Heart left ventricle (tissue), 16 donors: ENCODE data around the gene MYO5A. TPM values are rescaled to one million over a fixed set of nuclear protein-coding genes. Genes with fewer than 3 reads are reported as not detected.
A peak's percentile ranks its signal among the peaks of the same experiment; 100 is the strongest.
"Not testable (repeated sequence)": the region's sequence is repeated elsewhere in the genome, so short reads cannot be mapped to it uniquely, and the experiment has no call there.

Experiments used
- ATAC-seq, 4 donors: fragments of 200-7000 bp; cut with Tn5 transposase; one replicate each; pipeline ENCODE4 v1.9.1; 2020 to 2022; ENCODE audit warnings: moderate library complexity in 4 of 4, mild to moderate bottlenecking in 3 of 4, moderate number of reproducible peaks in 1 of 4
- DNase-seq, 5 donors: peaks; one replicate each; pipeline ENCODE4 v3.0.0-alpha.2; 2020
- H3K27ac ChIP-seq, 12 donors: fragments of 200-600 bp; sonication (generic) in 4 of 12; one replicate each; pipeline versions ENCODE4 v1.5.0 to v1.8.0; 2016 to 2022; ENCODE audit warnings: mild to moderate bottlenecking in 2 of 12
- H3K27me3 ChIP-seq, 9 donors: fragments of 200-600 bp; sonication (generic) in 2 of 9; one replicate each; pipeline versions ENCODE4 v1.5.1 to v1.8.0; 2016 to 2022; ENCODE audit warnings: mild to moderate bottlenecking in 3 of 9
- H3K36me3 ChIP-seq, 9 donors: fragments of 200-600 bp; sonication (generic) in 2 of 9; one replicate each; pipeline versions ENCODE4 v1.5.0 to v1.8.0; 2018 to 2022; ENCODE audit warnings: mild to moderate bottlenecking in 2 of 9
- H3K4me1 ChIP-seq, 12 donors: fragments of 200-600 bp; sonication (generic) in 4 of 12; one replicate each; pipeline versions ENCODE4 v1.5.0 to v1.8.0; 2016 to 2022; ENCODE audit warnings: mild to moderate bottlenecking in 3 of 12
- H3K4me3 ChIP-seq, 12 donors: fragments of 200-600 bp; sonication (generic) in 4 of 12; one replicate each; pipeline versions ENCODE4 v1.5.0 to v1.8.0; 2017 to 2022; ENCODE audit warnings: mild to moderate bottlenecking in 9 of 12, moderate library complexity in 4 of 12
- H3K9me3 ChIP-seq, 12 donors: fragments of 200-600 bp; sonication (generic) in 4 of 12; one replicate each; pipeline versions ENCODE4 v1.5.0 to v1.8.0; 2016 to 2022; ENCODE audit warnings: mild to moderate bottlenecking in 1 of 12
- POLR2A ChIP-seq, 2 donors: fragments of 450-650 bp; IDR thresholded peaks; one replicate each; pipeline ENCODE4 v1.6.1; 2017; ENCODE audit warnings: antibody characterized with exemption in 2 of 2, mild to moderate bottlenecking in 2 of 2, moderate library complexity in 2 of 2
- WGBS, 4 donors: extraction: QIAGEN DNeasy Blood & Tissue Kit in 2 of 4; methylation state at CpG; one replicate each; pipeline versions ENCODE4 v1.1.5 to v1.1.7; 2013 to 2018; 5-methylcytosine and 5-hydroxymethylcytosine counted together
- intact Hi-C, 10 donors: fragments of 100-400 bp; cut with DNase I; formaldehyde crosslinking; loops; one replicate each; pipeline versions ENCODE4 v1.11.1 to v1.14.2; 2022
- polyA plus RNA-seq, 2 donors: library from polyadenylated mRNA; stranded (reverse); fragments of 200-250 nt; gene quantifications; one replicate each; pipeline ENCODE4 v1.2.3, GENCODE V29; 2013
- total RNA-seq, 9 donors: library from RNA; depleted of rRNA in 2 of 9; stranded (reverse); fragments of >200 nt in 2 of 9; fragmentation: NEBNext Ultra II Directional in 3 of 9; extraction: Animal tissue kit (Norgen Biotek cat#: 25700) in 3 of 9; gene quantifications; one replicate each; pipeline versions ENCODE4 v1.1.0 to v1.2.4, GENCODE V29; 2016 to 2023
- TF ChIP-seq, protein P1 (sequence below), 12 donors: fragments of 200-600 bp; sonication (generic) in 4 of 12; IDR thresholded peaks; one replicate each; pipeline versions ENCODE4 v1.5.0 to v1.8.0; 2018 to 2022; ENCODE audit warnings: antibody characterized with exemption in 12 of 12, mild to moderate bottlenecking in 5 of 12
- donor health status: ischemic (EF 13 %, LVEDD 7.1; RV severe dilation, severe dysfunction).
- donor health status: healthy with polysubstance abuse.
- donor health status: DM: no; HTN: yes; CAD: no.
- donor health status: DM: no; HTN: no; CAD: no.
- donor health status: ischemic (EF 25% LVEDD 6.9; RV normal size, moderate dysfunction).
- donor health status: ischemic (EF 25% LVEDD 5.7; RV mildly dilated, moderate dysfunction).
- donor health status: healthy.
- donor health status: DM: yes; HTN: yes; CAD: no.
- donor health status: ischemic (EF 35%, LVEDD 5.7; RV mildly dilated, moderate dysfunction).
- donor health status: nonischemic (EF 11% LVEDD 7.7; RV severe dilation, severe dysfunction).
- donor health status: DM: yes; HTN: yes; CAD: no.
- donor health status: PGD.
- donor health status: ischemic (EF 29% LVEDD 5.4; RV normal size, mild dysfunction).
- donor health status: nonischemic (EF 23%, LVEDD 6.1; RV moderate dilation, normal function).

Gene MYO5A
- total and polyA plus RNA-seq, 11 donors: 3.2 to 29.6 (median 6.9) TPM

DNA sequence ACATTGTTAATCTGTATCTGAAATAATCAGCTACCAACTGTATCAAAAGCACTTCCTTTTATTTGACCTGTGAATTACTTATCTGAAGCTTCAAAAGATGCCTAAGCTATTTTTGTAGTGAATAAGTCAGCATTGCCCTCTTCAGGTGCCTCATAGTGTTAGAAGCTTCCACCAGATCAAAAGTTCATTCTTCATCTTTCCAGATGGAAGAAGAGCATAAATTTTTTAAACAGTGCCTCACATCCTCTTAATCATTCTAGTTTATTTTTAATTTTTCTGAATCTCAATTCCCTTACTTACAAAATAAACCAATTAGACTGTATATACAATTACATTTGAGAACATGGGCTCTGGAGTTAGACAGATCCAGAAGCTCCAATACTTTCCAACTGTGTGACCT is 65.0 kb downstream of the MYO5A start:
- DNase-seq (no peak), ATAC-seq (peak in 1 of 4 donors; percentile 46)
- TF ChIP-seq, protein P1, sequence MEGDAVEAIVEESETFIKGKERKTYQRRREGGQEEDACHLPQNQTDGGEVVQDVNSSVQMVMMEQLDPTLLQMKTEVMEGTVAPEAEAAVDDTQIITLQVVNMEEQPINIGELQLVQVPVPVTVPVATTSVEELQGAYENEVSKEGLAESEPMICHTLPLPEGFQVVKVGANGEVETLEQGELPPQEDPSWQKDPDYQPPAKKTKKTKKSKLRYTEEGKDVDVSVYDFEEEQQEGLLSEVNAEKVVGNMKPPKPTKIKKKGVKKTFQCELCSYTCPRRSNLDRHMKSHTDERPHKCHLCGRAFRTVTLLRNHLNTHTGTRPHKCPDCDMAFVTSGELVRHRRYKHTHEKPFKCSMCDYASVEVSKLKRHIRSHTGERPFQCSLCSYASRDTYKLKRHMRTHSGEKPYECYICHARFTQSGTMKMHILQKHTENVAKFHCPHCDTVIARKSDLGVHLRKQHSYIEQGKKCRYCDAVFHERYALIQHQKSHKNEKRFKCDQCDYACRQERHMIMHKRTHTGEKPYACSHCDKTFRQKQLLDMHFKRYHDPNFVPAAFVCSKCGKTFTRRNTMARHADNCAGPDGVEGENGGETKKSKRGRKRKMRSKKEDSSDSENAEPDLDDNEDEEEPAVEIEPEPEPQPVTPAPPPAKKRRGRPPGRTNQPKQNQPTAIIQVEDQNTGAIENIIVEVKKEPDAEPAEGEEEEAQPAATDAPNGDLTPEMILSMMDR (IDR thresholded peaks at IDR 0.05): peak in 10 of 12 donors; percentile 9 to 43 (median 20)
- TF ChIP-seq POLR2A (IDR thresholded peaks at IDR 0.05): no peak
- intact Hi-C loops: loop anchor here in 2 of 10 donors (10.0 kb wide), 1 partner anchor 129 kb away; no protein-coding TSS in a partner anchor
- H3K4me1 ChIP-seq: peaks cover 0 to 42% (median 8%) of the 10 kb centered on the region in 12 donors
- no peaks in the 10 kb centered on the region for H3K36me3 ChIP-seq
- H3K27ac ChIP-seq: peak overlapping the region in 1 of 12 donors; percentile 53
- H3K4me3 ChIP-seq: no peak overlapping the region
- H3K9me3 ChIP-seq: peaks cover 0 to 16% (median 0%) of the 10 kb centered on the region in 12 donors
- H3K27me3 ChIP-seq: no peaks in the 10 kb centered on the region

DNA sequence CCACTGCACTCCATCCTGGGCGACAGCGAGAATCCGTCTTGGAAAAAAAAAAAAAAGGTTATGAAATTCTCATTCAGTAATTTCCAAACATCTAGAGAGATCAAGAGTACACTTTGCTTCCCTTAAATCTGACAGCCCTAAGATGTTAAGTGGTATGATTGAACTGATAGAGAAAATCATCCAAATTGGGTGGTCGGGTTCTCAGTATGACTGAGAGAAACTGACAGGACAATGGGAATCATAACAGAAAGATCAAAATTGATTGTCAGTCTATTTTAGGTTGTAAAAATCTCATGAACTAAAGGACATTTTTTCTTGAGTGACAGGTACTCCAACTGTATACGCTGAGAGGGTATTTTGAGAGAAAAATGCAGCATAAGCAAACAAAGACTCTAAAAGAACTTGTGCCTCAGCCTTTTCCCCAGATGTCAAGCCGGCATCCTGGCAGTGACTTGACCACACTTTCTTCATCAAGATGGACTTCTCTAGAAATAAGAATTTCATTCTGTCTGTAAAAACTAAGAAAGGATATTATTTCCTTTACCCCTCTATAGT is 65.8 kb downstream of the MYO5A start:
- ATAC-seq (no peak), DNase-seq (no peak)
- WGBS, 4 donors: 86 to 90% (median 88%) methylated on average over 6 of the region's 6 CpGs
- intact Hi-C loops: loop anchor here in 2 of 10 donors (10.0 kb wide), 1 partner anchor 128 kb away; no protein-coding TSS in a partner anchor
- Histone ChIP-seq H3K36me3 (no peaks in the 10 kb centered on the region), H3K27me3 (no peaks in the 10 kb centered on the region), H3K9me3 (peaks cover 0 to 8% (median 0%) of the 10 kb centered on the region in 12 donors), H3K27ac (no peak overlapping the region), H3K4me1 (peaks cover 0 to 42% (median 8%) of the 10 kb centered on the region in 12 donors), H3K4me3 (no peak overlapping the region)
- TF ChIP-seq, protein P1 (IDR thresholded peaks at IDR 0.05): no peak
- TF ChIP-seq POLR2A (IDR thresholded peaks at IDR 0.05): no peak

GRCh38 chr15:52459701-52460100 is 69.0 kb downstream of the MYO5A start:
- DNase-seq, ATAC-seq, H3K27ac ChIP-seq, H3K36me3 ChIP-seq, H3K27me3 ChIP-seq, H3K4me3 ChIP-seq: not testable (repeated sequence)
- H3K9me3 ChIP-seq: peaks cover 0 to 18% (median 5%) of the 10 kb centered on the region in 12 donors
- 91 to 99% (median 97%) methylated on average over 17 to 31 of the region's 31 CpGs for WGBS, 4 donors
- H3K4me1 ChIP-seq: peaks cover 0 to 20% (median 4%) of the 10 kb centered on the region in 12 donors
- intact Hi-C loops: loop anchor here in 2 of 10 donors (10.0 kb wide), 1 partner anchor 125 kb away; no protein-coding TSS in a partner anchor

- H3K27ac ChIP-seq, H3K27me3 ChIP-seq, ATAC-seq, DNase-seq, H3K36me3 ChIP-seq, H3K4me3 ChIP-seq, intact Hi-C loops: not testable (repeated sequence)
- peaks cover 0 to 17% (median 4%) of the 10 kb centered on the region in 12 donors for H3K4me1 ChIP-seq
- WGBS, 4 donors: 80 to 84% (median 81%) methylated on average over 9 of the region's 9 CpGs
- H3K9me3 ChIP-seq: peaks cover 0 to 22% (median 5%) of the 10 kb centered on the region in 12 donors
These were observed 69.4 kb downstream of the MYO5A start for GRCh38 chr15:52459265-52459664.

DNA sequence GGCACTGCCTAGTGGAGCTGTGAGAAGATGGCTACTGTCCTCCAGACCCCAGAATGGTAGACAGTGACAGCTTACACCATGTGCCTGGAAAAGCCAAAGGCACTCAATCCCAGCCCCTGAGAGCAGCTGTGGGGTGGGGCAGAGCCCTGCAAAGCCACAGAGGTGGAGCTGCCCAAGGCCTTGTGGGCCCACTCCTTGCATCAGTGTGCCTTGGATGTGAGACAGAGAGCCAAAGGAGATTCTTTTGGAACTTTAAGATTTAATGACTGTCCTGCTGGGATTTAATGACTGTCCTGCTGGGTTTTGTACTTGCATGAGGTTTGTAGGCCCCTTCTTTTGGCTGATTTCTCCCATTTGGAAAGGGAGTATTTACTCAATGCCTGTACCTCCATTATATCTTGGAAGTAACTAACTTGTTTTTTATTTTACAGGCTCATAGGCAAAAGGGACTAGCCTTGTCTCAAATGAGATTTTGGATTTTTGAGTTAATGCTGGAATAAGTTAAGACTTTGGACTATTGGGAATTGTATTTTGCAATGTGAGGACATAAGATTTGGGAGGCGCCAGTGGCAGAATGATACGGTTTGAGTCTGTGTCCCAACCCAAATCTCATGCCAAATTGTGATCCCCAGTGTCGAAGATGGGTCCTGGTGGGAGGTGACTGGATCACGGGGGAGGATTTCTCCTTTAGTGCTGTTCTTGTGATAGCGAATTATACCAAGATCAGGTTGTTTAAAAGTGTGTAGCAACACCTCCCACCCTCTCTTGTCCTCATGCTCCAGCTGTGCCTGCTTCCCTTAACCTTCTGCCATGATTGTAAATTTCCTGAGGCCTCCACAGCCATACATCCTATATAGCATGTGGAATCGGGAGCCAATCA is 80.4 kb downstream of the MYO5A start:
- Histone ChIP-seq H3K27me3 (no peaks in the 10 kb centered on the region), H3K9me3 (peaks cover 0 to 15% (median 0%) of the 10 kb centered on the region in 12 donors), H3K27ac (no peak overlapping the region), H3K4me3 (no peak overlapping the region), H3K36me3 (no peaks in the 10 kb centered on the region), H3K4me1 (peaks cover 0 to 47% (median 13%) of the 10 kb centered on the region in 12 donors)
- DNase-seq (no peak), ATAC-seq (no peak)
- 71 to 85% (median 80%) methylated on average over 6 of the region's 6 CpGs for WGBS, 4 donors
- TF ChIP-seq POLR2A (IDR thresholded peaks at IDR 0.05): no peak
- TF ChIP-seq, protein P1 (IDR thresholded peaks at IDR 0.05): no peak
- intact Hi-C loops: loop anchor here in 1 of 10 donors (10.0 kb wide), 1 partner anchor 77 kb away; the partner anchor contains the start of gene MYO5A
